OCI-LY3 (cell line): ENCODE data around the gene PC.
A peak's percentile ranks its signal among the peaks of the same experiment; 100 is the strongest.

Experiments
- H2AFZ ChIP-seq: fragments of 200-600, 300-600 bp; shearing (Covaris generic); 2 replicates; pipeline ENCODE4 v1.6.0; 2014; ENCODE audit warnings: antibody characterized with exemption, low read depth, low read length
- H3K27ac ChIP-seq: fragments of 200-600, 300-600 bp; sonication (generic); 2 replicates; pipeline ENCODE4 v1.5.1; 2014; ENCODE audit warnings: mild to moderate bottlenecking, low read length, moderate library complexity, mixed read lengths
- H3K27me3 ChIP-seq: fragments of 200-600, 300-600 bp; sonication (generic); 2 replicates; pipeline ENCODE4 v1.6.1; 2014; ENCODE audit warnings: low read depth, low read length, mixed read lengths
- H3K36me3 ChIP-seq: fragments of 200-600, 300-600 bp; sonication (generic); replicated peaks from 2 replicates; pipeline ENCODE3; 2014; ENCODE audit warnings: low read depth, low read length, mixed read lengths
- H3K4me1 ChIP-seq: fragments of 300-600, 200-600 bp; sonication (generic); 2 replicates; pipeline ENCODE4 v1.6.1; 2014; ENCODE audit warnings: low read length, mixed read lengths
- H3K4me2 ChIP-seq: fragments of 200-600, 300-600 bp; sonication (generic); 2 replicates; pipeline ENCODE4 v1.6.1; 2014; ENCODE audit warnings: low read length, mixed read lengths
- H3K4me3 ChIP-seq: fragments of 300-600, 200-600 bp; sonication (generic); 2 replicates; pipeline ENCODE4 v1.5.1; 2014; ENCODE audit warnings: antibody characterized with exemption, mild to moderate bottlenecking, low read length, moderate library complexity
- H3K79me2 ChIP-seq: fragments of 300-600, 200-600 bp; shearing (Covaris generic); 2 replicates; pipeline ENCODE4 v1.6.1; 2014; ENCODE audit warnings: mild to moderate bottlenecking, low read length, mixed read lengths
- H3K9ac ChIP-seq: fragments of 300-600, 200-600 bp; shearing (Covaris generic); 2 replicates; pipeline ENCODE4 v1.6.0; 2014; ENCODE audit warnings: mild to moderate bottlenecking, low read length, moderate library complexity
- H3K9me3 ChIP-seq: fragments of 200-600, 300-600 bp; shearing (Covaris generic); 2 replicates; pipeline ENCODE4 v1.6.1; 2014; ENCODE audit warnings: low read length, mixed read lengths; ENCODE audit not compliant: insufficient read depth
- H4K20me1 ChIP-seq: fragments of 200-600, 300-600 bp; sonication (generic); 2 replicates; pipeline ENCODE4 v1.6.1; 2016; ENCODE audit warnings: low read length, mixed read lengths; ENCODE audit not compliant: insufficient read depth
- CTCF ChIP-seq: fragments of 200-600, 300-600 bp; sonication (generic); IDR thresholded peaks from 2 replicates; pipeline ENCODE4 v1.5.1; 2014; ENCODE audit warnings: antibody characterized with exemption, low read length, low read depth
- EZH2phosphoT487 ChIP-seq: fragments of 200-600 bp; shearing (Covaris generic); IDR thresholded peaks from 2 replicates; pipeline ENCODE4 v1.6.1; 2018; ENCODE audit warnings: antibody characterized with exemption, mixed run types, low read depth

Gene PC

DNA sequence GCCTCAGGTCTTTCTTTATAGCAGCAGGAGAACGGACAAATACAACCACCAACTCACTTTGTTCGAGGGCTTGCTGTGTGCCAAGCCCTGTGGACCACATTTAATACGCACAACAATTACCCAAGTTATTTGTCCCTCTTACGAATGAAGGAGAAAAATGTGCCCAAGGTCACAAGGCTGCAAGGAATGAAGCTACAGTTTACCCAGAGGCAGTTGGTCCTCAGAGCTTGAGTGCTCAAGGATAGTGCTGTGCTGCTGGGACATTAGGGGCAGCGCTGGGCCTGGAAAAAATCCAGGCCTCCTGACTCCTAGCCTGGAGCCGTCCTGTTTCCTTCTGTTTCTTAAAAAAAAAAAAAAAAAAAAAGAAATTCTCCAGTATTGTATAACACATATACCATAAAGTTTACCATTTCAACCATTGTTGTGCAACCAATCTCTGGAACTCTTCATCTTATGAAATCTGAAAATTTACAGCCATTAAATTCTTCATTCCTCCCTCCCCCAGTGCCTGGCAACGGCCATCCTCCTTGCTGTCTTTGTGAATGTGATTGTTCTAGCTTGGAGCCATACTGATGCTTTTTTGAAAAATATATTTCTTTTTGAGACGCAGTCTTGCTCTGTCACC is 15.9 kb upstream of the PC start:
- H3K4me2 ChIP-seq = no peak overlapping the region
- H3K9me3 ChIP-seq = no peaks in the 10 kb centered on the region
- no peak overlapping the region for H3K4me3 ChIP-seq
- H2AFZ ChIP-seq = no peak overlapping the region
- H3K27me3 ChIP-seq = peaks cover 6% of the 10 kb centered on the region; the same call in 1 of the 2 replicates
- TF ChIP-seq CTCF (no peak), EZH2phosphoT487 (no peak)
- no peaks in the 10 kb centered on the region for H3K36me3 ChIP-seq
- no peaks in the 10 kb centered on the region for H4K20me1 ChIP-seq
- H3K79me2 ChIP-seq = no peaks in the 10 kb centered on the region
- H3K27ac ChIP-seq = no peak overlapping the region
- H3K9ac ChIP-seq = no peak overlapping the region
- H3K4me1 ChIP-seq = no peaks in the 10 kb centered on the region

GRCh38 chr11:66971488-66971887 is 13.3 kb upstream of the PC start:
- no peaks in the 10 kb centered on the region for H3K36me3 ChIP-seq
- H3K9ac ChIP-seq = no peak overlapping the region
- H3K4me3 ChIP-seq = no peak overlapping the region
- 0 out of 2 replicates have a peak overlapping the region, but pooled peaks have one; percentile 4 for H2AFZ ChIP-seq
- no peaks in the 10 kb centered on the region for H4K20me1 ChIP-seq
- H3K9me3 ChIP-seq = no peaks in the 10 kb centered on the region
- no peak overlapping the region for H3K4me2 ChIP-seq
- H3K4me1 ChIP-seq = no peaks in the 10 kb centered on the region
- H3K27ac ChIP-seq = no peak overlapping the region
- H3K27me3 ChIP-seq = peaks cover 6% of the 10 kb centered on the region; the same call in 1 of the 2 replicates
- H3K79me2 ChIP-seq = no peaks in the 10 kb centered on the region
- TF ChIP-seq CTCF (no peak), EZH2phosphoT487 (no peak)

DNA sequence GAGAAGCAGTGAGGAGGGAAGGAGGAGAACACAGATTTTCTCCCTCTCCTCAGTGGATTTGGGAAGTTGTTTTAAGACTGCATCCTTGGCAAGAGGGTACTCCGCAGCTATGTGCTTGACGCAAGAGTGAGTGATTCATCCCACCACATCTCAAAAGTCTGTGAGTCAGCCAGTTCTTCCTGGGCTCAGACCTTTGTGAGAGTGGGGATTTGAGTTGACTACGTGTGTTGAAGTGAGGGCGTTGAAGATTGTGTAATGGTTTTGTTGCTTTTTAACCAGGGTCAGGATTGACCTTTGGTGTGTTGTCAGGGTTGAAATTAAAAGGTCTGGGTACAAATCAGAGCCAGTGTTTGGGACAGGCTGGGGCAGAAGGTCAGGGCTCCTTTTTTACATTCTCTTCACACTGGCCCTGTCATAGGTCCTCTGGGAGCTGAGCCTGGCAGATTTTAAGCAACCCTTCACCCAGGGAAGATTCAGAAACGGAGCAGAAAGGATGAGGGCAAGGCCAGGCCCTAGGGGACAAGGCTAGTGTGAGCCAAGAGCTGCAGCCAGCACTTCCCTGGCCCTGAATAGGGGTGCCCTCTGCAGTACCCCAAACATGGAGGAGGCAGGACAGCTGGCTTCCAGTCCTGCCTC is 12.7 kb upstream of the PC start:
- H3K27me3 ChIP-seq = peaks cover 6% of the 10 kb centered on the region; the same call in 1 of the 2 replicates
- no peak overlapping the region for H3K4me3 ChIP-seq
- no peak overlapping the region for H3K4me2 ChIP-seq
- H2AFZ ChIP-seq = peak overlapping the region; percentile 4; the same call in 1 of the 2 replicates
- H3K79me2 ChIP-seq = no peaks in the 10 kb centered on the region
- H3K27ac ChIP-seq = no peak overlapping the region
- TF ChIP-seq CTCF (no peak), EZH2phosphoT487 (no peak)
- H3K9ac ChIP-seq = no peak overlapping the region
- no peaks in the 10 kb centered on the region for H4K20me1 ChIP-seq
- H3K4me1 ChIP-seq = no peaks in the 10 kb centered on the region
- no peaks in the 10 kb centered on the region for H3K9me3 ChIP-seq
- no peaks in the 10 kb centered on the region for H3K36me3 ChIP-seq

GRCh38 chr11:66970371-66970806 is 12.2 kb upstream of the PC start:
- Histone ChIP-seq H4K20me1 (no peaks in the 10 kb centered on the region), H3K9ac (no peak overlapping the region), H3K27ac (no peak overlapping the region), H3K9me3 (no peaks in the 10 kb centered on the region), H3K79me2 (no peaks in the 10 kb centered on the region), H3K4me2 (no peak overlapping the region), H3K36me3 (no peaks in the 10 kb centered on the region), H3K4me1 (no peaks in the 10 kb centered on the region), H3K4me3 (no peak overlapping the region), H2AFZ (no peak overlapping the region), H3K27me3 (peaks cover 6% of the 10 kb centered on the region; the same call in 1 of the 2 replicates)
- TF ChIP-seq EZH2phosphoT487 = no peak
- no peak for TF ChIP-seq CTCF
